ENCODE results near the gene YPEL1.

Gene YPEL1

DNA sequence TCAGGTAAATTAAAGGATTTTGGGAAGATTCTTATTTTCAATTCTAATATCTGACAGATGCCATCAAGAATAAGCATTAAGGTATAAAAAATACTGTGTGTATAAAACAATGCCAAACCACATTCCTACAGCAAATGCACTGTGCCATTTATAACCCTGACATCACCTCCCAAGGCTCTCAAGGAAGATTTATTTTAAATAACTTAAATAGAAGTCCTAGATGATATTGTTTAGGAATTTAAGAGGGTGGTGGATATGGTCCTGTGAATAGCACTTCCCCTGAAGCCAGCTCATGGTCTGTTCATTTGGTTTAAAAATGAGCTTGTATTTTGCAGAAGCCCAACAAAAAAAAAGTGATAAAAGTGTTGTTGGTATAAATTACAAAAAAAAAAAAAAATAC lies 37.7 kb downstream of the YPEL1 start:
- DNase-seq (ENCODE audit: low read depth) = no peak

DNA sequence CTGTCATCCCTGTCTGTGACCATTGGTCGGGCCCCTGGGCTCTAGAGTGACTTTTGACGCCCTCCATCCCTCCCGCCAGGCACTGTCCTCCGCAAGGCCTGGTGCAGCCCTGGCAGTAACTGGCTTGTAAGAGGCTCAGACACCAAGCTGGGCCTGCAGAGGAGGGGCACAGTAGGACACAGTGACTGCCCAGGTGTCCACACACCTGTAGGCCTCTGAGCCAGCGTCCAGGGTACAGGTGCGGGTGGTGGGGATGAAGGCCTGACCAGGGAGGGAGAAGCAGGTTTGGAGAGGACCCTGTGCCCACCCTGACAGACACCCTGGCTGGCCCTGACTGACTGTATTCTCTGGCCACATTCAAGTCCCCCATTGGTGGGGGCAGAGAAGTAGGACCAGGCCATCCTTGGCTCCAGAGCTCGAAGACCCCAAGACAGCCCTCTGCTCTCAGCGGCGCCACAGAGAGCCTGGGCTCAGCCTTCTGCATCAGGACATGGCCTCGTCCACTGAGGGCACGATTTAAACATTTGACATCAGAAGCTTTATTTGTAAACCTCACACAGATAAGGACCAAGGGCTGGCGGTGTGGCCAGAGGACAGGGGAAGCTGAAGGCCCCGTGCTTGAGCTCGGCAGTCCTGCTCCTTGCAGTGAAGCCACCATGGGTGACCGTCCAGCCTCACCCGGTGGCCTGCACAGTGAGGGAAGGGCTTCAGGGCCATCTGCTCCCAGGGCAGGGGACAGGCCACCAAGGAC lies 38.4 kb downstream of the YPEL1 start:
- DNase-seq (ENCODE audit: low read depth) = no peak
- no peak for TF ChIP-seq CTCF (IDR thresholded peaks at IDR 0.05; ENCODE audit: low read depth, low read length, missing control alignments)
- no peak overlapping the region for H3K4me3 ChIP-seq (ENCODE audit: low read depth, low read length)

More for the DNA sequence above, 37.7 kb downstream of the YPEL1 start:
- no peak overlapping the region for H3K4me3 ChIP-seq (ENCODE audit: low read depth, low read length)
- TF ChIP-seq CTCF (IDR thresholded peaks at IDR 0.05; ENCODE audit: low read depth, low read length, missing control alignments) = no peak

GRCh38 chr22:21696115-21696514 lies 39.5 kb downstream of the YPEL1 start:
- DNase-seq (ENCODE audit: low read depth) = no peak
- H3K4me3 ChIP-seq (ENCODE audit: low read depth, low read length) = no peak overlapping the region
- no peak for TF ChIP-seq CTCF (IDR thresholded peaks at IDR 0.05; ENCODE audit: low read depth, low read length, missing control alignments)

- TF ChIP-seq CTCF (IDR thresholded peaks at IDR 0.05; ENCODE audit: low read depth, low read length, missing control alignments) = no peak
- no peak overlapping the region for H3K4me3 ChIP-seq (ENCODE audit: low read depth, low read length)
- DNase-seq (ENCODE audit: low read depth) = no peak
These were observed 40.0 kb downstream of the YPEL1 start for GRCh38 chr22:21695430-21696085.

DNA sequence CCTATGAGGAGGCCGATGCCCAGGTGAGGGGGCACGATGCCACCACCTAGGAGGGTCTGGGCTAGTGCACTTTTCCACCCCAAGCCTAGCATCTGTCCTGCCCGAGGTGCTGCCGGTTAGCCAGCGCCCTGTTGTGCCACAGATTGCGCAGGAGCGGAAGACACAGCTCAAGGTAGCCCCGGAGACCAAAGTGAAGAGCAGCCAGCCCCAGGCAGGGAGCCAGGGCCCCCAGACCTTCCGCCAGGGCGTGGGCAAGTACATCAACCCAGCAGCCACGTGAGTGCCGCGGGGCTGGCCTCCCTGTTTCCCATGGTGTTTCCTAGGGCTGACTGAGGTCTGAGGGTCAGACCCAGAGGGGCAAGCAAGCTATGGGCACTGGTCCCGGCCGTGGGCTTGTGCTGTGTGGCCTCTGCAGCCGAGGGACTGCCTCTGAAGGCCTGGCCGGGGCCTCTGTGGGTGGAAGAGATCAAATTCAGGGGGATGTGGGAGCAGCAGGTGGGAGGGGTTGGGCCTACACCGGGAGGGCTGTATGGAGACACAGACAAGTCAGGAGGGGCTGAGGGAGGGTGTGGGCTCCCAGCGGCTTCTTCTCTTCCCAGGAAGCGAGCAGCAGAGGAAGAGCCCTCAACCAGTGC lies 40.7 kb downstream of the YPEL1 start:
- DNase-seq (ENCODE audit: low read depth) = no peak

DNA sequence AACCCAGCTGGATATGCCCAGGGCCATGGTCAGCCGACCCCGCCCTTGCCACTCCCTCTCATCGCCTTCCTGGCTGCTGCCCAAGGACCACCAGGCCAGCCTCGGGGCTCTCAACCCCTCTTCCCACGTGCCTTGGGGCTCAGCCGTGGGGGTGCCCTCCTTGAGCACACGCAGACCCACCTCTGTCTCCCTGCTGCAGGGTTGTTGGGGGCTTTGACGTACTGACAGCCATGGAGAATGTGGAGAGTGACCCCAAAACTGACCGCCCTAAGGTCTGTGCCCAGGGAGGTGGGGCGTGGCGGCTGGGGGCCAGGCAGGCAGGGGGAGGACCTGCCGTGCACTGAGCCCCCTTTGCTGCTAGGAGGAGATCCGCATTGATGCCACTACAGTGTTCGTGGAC lies 41.2 kb downstream of the YPEL1 start:
- no peak for DNase-seq (ENCODE audit: low read depth)
- TF ChIP-seq CTCF (IDR thresholded peaks at IDR 0.05; ENCODE audit: low read depth, low read length, missing control alignments) = no peak

More for the DNA sequence above, 40.7 kb downstream of the YPEL1 start:
- no peak for TF ChIP-seq CTCF (IDR thresholded peaks at IDR 0.05; ENCODE audit: low read depth, low read length, missing control alignments)
- no peak overlapping the region for H3K4me3 ChIP-seq (ENCODE audit: low read depth, low read length)

More for the DNA sequence above, 41.2 kb downstream of the YPEL1 start:
- H3K4me3 ChIP-seq (ENCODE audit: low read depth, low read length) = no peak overlapping the region
